Measurements from ENCODE around the gene SFR1.
A peak's percentile ranks its signal among the peaks of the same experiment; 100 is the strongest.
"Not testable (repeated sequence)": the region's sequence is repeated elsewhere in the genome, so short reads cannot be mapped to it uniquely, and the experiment has no call there.

The SFR1 gene

DNA sequence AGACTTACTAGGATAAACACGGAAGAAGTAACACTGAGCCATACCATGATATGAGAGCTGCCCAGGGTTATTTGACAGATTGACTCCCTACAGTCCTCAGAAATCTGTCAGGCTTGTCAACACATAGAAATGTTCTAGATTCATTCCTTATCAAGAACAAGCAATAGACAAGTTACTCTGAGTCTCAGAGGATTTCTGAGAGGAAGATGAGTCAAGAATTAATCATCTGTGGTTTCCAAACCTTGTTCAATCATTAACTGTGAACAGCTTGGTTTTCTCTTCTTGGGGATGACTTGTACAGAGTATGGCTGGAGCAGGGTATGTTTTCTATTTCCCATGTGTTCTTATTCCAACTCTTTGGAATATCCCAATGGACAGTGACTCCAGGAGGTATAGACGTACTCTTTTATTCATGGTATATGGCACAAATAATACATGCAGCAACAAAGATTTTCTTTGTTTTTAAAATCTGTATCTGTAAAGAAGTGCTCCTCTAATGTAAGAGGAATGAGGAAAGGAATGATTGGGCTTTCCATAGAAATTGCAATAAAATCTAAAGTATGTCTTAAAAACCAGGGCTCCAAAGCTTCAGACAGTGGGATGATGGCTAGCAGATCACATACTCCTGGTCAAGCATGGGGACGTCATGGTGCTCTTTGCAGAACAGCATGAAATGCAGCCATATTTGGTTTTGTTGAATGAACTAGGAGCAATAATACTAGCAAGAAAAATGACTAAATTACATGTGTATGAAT, 11.9 kb upstream of the SFR1 start:
- no peak for DNase-seq

- no peak for DNase-seq
Measured at GRCh38 chr10:104113376-104113956, 8.5 kb upstream of the SFR1 start.

GRCh38 chr10:104117839-104118323, 4.1 kb upstream of the SFR1 start:
- DNase-seq: no peak

DNA sequence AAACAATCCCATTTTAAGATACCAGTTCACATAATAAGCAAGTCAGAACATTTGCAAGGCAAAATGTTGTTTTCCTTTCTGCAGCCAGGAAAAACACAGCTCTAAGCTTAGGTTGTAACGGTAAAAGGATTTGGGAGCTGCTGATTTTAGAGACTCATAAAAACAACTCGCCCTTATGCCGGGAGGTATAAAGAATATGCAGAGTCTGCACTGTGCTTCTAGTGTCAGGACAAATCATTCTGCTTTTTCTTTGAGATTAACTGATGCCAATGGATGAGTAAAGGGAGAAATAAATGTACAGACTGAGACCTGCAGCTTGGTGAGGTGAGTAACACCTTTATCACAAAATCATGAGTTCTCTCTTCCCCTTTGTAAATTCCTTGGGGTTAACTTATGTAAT, 2.0 kb upstream of the SFR1 start:
- no peak for DNase-seq

DNA sequence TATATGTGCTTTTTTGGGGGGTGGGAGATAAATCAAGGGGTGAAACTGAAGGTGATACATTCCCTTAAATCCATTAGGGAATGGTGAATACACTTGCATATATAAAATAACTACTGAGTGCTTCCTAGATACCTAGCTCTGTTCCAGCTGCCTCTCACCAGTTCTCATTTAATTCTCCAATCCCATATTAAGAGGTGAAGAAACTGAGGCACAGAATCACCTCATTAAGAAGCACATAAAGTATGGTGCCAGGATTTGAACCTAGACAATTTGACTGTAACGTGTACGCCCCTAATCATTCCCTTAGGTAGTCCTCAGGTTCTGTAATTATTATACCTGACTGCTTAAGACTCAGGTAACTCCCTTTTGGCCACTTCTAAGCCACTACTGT, 1.5 kb upstream of the SFR1 start:
- no peak for DNase-seq

- DNase-seq: peak; percentile 77
Measured at GRCh38 chr10:104120903-104121484, 977 bp upstream of the SFR1 start.

DNA sequence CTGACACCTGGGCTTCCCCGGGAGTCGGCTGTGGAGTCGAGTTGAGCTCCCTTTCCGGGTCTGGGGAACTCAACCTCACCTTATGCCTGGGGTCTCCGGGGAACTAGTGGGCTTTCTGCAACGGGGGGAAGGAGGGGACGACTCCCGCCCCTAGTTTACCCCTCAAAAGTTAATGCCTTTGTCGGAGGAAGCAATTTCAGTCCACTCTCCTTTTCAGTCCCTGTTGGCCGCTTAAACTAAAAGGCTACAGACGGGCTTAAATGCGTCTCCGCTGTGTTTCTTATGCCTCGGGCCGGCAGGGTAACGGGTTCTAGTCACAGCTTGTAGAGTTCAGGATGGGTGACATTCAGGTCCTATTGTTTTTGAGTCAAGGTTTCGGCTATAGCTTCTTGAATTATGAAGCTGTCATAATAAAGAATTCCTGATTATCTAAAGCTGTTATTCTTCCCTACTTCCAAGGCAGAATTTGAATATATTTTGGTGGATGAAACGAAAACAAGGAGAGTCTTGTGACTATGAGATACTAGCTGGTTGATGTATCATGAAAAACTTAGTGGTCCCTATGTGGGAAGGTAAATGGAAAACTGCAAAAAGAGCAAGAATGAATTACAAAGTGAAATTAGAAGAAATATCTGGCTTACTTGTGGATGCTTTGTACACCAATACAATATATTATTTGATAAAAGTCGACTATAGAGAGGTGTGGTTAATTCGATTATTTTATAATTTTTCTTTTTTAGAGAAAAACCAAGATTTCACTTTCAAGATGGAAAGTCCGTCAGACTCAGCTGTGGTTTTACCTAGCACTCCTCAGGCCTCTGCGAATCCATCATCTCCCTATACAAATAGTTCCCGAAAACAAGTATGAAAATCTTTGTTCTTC, 495 bp downstream of the SFR1 start:
- peak; percentile 26 for DNase-seq

DNA sequence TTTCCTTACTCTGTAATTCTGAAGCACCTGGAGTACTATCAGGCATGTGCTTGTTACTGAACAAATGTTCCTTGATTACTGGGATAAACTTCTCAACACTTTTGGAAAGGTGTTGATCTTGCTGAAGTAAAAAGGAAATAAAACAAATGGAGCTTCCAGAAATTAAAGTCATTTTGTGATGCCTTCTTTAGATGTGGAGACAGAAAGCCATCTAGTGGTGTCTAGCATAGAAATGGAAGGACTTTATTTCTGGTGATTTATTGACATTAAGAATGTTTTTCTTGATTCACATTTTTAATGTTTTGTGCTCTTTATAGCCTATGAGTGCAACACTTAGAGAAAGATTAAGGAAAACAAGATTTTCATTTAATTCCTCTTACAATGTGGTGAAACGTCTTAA, 1.4 kb downstream of the SFR1 start:
- peak; percentile 6 for DNase-seq

DNA sequence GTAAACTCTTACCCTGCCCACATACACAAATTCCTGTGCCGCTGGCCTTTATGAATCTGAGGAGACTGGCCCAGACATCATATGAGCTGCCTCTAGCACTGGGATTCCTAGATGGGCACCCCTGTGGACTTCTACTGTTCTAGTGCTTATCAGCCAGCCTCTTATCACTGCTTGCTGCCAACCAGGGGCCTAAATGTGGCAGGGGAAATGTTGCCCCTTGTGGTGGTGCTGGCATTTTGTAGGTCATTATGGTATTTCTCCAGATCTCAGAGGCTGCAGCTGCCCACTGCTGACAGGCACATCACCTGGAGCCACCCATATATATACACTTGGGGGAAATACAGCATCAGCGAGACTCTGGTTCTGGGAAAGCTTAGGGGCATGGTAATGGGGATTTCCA, 5.4 kb downstream of the SFR1 start:
- peak; percentile 19 for DNase-seq

GRCh38 chr10:104128214-104128613, 6.2 kb downstream of the SFR1 start:
- DNase-seq: no peak

GRCh38 chr10:104130041-104130440, 8.1 kb downstream of the SFR1 start:
- DNase-seq: no peak

DNA sequence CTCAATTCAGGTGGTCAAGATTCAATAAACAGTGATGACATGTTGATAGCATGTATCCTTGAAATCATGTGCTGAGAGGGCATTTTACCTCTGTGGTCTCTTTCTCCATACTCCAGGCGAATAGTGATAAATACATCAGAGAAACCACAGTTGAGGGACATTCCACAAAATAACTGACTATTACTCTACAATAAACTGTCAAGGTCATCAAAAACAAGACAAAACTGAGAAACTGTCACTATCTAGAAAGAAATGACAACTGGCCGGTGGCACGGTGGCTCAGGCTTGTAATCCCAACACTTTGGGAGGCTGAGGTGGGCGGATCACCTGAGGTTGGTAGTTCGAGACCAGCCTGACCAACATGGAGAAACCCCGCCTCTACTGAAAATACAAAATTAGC, 16.2 kb downstream of the SFR1 start:
- no peak for DNase-seq

- DNase-seq: peak; percentile 19
Measured at GRCh38 chr10:104139221-104139620, 17.2 kb downstream of the SFR1 start.

- DNase-seq: no peak
Measured at GRCh38 chr10:104142081-104142480, 20.1 kb downstream of the SFR1 start.

- DNase-seq: no peak
Measured at GRCh38 chr10:104143829-104144228, 21.9 kb downstream of the SFR1 start.

DNA sequence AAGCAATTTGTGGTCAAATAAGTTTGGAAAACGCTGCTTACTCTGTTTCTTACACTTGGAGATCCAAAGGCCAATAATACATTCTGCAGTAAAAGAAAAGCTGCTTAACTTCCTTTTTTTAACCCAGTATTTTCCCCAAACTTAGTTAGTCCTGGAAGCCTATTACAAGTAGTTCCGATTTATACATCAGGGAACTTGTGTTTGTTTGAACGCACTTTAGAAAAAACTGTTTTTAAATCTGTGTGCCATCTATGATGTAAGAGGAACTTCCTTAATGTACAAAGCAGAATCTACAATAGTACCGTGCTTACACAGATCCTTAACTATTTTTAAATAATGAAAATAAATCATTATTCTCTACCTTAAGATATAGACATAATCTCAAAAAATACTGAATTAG, 23.0 kb downstream of the SFR1 start:
- DNase-seq: no peak

GRCh38 chr10:104146882-104147281, 24.9 kb downstream of the SFR1 start:
- DNase-seq: no peak

- DNase-seq: no peak
Measured at GRCh38 chr10:104150139-104150538, 28.2 kb downstream of the SFR1 start.

GRCh38 chr10:104151737-104152136, 29.8 kb downstream of the SFR1 start:
- DNase-seq: no peak

DNA sequence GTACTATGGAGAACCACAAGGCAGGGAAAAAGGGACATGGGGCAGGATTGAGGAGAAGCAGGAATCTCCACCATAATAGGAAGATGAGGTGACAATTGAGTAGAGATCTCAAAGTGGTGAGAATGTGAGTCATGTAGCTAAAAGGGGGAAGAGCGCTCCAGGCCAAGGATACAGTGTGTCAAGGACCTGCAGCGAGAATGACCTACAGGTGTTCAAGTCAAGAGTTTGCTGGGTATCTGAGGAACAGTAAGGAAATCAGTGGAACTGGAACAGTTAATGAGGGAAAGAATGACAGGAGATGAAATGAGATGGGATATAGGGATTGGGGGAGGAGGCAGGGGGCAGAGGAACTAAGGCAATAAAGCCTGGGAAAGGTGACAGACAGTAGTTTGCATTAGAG, 33.6 kb downstream of the SFR1 start:
- DNase-seq: no peak

GRCh38 chr10:104170610-104171254, 48.8 kb downstream of the SFR1 start:
- DNase-seq: no peak

- DNase-seq: not testable (repeated sequence)
Measured at GRCh38 chr10:104174136-104174535, 52.2 kb downstream of the SFR1 start.

All from RPMI8226 (cell line).